Posterior cingulate gyrus (tissue), 11 donors: ENCODE data around the gene FMNL2.

Experiments
- DNase-seq, 10 donors: peaks; one replicate each; pipeline versions ENCODE4 v3.0.0 to v3.0.0-alpha.2; 2020 to 2021; ENCODE audit warnings: mixed read lengths in 3 of 10
- intact Hi-C: fragments of 100-400 bp; cut with DNase I; formaldehyde crosslinking; loops from one replicate; pipeline ENCODE4 v1.15.1; 2023

FMNL2 gene

DNA sequence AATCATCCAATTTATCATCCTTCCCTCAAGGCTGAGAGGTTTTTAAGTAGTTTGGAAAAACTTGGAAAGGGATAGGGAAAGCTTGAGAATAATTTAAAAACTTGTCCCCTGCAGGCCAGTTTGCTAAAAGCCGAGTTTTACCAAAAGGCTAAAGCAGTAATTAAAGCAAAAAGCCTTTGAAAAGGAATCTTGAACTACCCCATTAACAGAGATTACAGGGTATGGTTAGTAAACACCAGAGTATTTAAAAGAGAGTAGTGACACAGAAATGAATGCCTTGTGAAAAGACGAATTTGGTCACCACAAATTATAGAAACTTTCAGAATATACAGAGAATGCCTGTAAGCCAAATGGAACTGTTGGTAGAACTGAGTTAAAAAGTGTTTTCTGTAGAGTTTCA lies 85.0 kb downstream of the FMNL2 start:
- intact Hi-C loops: loop anchor here (5.0 kb wide), 1 partner anchor 83 kb away; the partner anchor contains the start of gene FMNL2

DNA sequence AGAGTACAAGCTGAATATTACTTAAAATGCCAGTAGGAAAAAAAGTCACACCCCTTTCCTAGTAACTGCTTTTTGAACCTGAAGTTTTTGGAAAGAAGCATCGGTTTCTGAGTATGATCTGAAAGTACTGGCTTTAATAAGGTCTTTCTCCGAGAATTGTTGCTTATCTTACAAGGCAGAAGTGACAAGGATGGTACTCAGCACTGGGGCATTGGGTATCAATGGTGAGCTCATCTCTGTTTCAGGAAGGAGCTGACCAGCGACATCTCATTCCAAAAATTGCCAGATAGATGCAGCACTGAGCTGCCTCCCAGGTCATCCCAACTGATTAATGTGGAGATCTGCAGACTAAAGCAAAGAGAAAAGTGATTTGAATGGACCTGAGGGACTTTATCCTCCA lies 85.4 kb downstream of the FMNL2 start:
- no peak for DNase-seq
- intact Hi-C loops: no loop called here

More for the DNA sequence above, 85.0 kb downstream of the FMNL2 start:
- DNase-seq: no peak

DNA sequence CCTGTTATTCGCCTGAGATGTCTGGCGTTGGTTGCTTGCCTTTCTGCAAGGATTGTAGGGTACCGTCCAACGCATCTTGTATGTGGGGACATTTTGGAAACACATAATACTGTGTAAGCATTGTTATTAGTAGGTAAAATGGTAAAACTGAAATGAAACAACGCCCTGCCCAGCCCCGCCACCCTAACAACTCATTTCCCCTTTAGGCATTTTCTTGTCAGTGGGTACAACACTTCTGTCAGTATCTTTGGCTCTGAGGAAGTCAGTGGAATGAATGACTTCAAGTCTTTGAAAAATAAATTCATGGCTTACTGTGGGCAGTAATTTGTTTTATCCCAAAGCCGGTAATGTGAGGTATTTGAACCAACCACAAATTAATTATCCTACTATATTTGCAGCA lies 86.0 kb downstream of the FMNL2 start:
- intact Hi-C loops: no loop called here
- DNase-seq: no peak

DNA sequence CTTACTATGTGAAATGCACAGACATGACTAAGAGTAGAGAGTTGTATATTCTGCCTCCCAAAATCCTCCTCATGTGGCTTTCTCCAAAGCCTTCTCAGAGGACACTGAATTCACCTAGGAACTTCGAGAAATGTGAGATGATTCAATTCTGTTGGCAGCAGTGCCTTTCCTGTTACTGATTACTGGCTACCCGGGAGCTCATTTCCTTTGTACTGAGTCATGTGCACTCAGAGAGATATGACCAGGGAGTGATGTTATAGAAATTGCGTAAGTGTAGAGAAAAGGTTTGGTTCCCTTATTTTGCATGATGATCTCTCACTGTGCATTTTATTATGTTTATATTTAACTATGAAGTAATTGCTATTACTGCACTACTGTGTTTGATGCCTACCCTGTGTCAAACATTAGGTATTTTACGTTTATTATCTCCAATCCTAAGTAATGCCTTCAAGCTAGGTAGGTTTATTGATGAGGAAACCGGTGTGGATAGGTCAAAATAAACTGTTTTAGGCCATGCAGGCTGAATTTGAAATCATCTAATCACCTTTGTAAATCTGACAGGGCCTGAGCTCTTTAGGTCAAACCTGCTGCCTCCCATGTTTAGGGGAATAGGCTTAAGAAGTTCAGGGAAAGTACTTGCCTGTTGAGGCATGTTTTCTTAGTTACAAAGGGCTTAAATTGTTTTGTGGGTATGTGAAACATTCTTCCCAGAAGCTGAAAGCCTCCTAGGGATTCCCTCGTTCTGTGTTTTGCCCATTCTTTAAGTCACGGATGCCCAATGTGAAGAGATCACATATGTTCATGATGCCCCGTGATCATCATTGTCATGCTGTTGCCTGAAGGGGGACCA lies 86.8 kb downstream of the FMNL2 start:
- no peak for DNase-seq
- intact Hi-C loops: no loop called here

DNA sequence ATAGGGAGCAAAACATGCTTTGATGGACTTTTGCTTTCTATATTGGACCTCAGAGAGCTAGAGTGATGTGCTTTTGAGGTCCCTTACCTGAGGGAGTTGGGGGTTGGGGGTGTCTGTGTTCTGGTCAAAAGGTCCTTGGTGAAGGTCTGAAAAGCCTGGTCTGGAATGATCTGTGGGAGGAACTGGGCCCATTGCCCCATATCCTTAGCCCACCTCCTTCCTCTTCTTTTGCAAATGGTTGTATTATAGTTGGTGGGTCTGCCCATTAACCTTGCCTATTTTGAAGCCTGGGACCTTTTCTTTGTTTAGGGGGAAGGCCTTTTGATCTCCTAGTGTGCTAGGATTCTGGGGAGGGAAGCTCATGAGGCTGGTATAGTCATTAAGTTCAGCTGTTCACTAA lies 88.7 kb downstream of the FMNL2 start:
- intact Hi-C loops: no loop called here

DNA sequence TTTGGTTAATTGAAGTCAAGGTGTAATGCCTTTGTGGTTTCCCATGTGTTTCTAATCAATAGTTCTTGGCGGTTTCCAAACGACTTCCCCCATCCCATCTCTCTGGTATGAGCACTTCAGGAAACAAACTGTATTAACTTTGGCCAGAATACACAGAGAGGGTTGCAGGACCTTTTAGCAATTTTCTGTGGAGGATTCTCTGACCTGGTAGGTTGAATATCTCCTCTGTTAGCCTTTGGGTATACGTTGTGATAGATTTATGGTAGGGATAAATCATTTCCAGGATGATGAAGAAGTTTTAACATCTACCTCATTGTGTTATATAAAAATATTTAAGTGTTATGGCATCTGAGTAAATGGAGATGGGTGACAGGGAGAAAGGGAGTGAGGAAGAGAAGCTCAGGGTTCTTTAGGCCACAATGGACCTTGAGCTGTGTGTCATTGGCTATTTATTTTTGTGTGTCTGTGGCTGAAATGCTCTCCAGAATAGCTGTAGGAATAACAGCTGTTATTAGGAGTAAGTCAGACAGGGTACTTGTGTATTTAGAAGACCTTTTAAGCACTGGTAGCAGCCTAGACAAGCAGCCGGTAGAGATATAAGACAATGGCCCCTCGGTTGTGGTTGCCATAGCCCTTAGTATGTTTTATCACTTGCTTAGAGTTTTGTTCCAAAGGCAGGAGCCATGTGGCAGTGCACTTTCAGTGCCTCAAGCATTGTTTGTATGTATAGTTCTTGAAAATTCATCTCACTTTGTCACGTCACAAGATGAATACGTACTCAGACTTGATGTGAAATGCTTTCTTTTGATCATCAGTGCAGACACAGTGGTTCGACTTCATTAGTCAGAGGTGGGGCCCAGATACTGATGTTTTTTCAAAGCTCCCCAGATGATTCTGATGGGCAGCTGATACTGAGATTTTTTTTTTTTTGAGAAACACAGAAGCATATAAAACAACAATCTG lies 91.1 kb downstream of the FMNL2 start:
- no peak for DNase-seq
- intact Hi-C loops: no loop called here

More for the DNA sequence above, 88.7 kb downstream of the FMNL2 start:
- DNase-seq: no peak

DNA sequence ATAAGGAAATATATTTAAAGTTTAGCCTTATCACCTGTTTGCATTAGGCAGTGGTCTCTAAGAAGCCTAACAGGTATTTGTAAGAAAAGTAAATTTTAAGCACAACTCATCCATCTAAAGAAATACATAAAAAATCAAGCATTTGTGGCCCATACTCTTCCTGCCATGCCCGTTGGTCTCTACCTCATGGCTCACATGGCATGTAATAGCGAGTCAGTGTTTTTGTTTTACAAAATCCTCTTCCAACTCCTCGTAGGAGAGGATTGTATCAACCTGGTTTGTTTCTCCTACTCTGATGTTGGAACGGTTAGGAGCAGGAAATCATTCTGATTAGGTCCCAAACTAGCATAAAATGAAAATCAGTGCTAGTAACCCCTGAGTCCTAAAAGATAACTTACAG lies 91.8 kb downstream of the FMNL2 start:
- no peak for DNase-seq
- intact Hi-C loops: no loop called here

DNA sequence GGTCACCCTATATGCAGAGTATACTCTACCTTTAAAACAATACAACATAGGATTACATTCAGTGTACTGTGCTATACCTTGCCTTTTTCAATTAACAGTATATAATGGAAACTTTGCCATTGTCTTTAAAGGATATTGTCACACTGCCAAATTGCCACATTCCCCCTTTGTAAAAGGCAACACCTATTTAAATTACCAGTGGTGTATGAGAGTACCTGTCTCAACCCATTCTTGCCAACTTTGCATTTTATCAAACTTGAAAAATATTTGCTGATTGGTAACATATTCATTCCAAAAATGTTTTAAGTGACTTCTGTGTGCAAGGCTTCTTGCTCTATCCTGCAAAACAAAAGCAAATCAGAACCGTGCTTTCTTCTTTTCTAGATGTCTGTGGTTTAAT lies 92.9 kb downstream of the FMNL2 start:
- no peak for DNase-seq
- intact Hi-C loops: no loop called here

DNA sequence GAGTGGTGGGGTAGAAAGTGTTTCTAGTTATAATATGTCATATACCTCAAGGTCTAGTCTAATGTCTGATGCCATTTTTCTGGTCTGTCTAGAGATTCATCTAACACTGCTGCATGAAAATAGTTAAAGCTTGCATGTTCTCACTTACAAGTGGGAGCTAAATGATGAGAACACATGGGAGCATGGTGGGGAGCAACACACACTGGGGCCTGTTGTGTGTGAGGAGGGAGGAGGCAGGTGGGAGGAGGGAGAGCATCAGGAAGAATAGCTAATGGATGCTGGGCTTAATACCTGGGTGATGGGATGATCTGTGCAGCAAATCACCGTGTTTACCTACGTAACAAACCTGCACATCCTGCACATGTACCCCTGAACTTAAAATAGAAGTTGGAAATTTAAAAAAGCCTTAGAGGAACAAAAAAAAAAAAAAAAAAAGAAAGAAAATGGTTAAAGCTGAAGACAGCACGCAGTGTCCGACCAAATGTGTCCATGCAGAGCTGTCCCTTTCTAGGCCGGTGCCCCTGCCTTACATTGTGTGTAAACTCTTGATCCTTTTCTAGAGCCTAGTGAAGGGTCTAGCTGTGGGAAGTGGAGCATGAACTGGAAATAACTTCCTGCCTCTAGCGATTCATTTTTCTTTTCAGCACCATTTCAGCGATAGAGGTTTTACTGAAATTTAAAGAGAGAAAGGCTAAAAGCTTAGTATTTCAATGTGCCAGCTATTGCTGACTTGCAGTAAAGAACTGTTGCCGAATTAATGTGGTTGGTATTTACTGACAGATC lies 94.0 kb downstream of the FMNL2 start:
- peak in 1 of 10 donors; percentile 84 for DNase-seq
- intact Hi-C loops: no loop called here

DNA sequence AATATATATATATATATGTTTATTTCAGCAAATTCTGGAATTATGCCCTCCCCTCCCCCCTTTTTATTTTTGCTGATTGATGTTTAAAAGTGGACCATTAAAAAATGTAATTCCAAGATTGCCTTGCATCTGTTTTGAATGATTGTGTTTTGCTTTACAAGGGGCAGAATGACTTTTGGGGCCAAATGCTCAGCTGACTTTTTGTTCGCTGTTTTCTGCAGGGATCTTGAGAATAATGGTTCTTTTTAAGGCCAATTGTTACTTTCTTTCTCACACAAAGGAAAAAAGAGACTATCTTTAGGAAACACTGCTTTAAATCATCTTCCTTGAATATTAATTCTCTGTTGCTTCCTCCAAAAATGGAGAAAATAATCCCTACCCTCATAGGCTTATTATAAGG lies 95.9 kb downstream of the FMNL2 start:
- intact Hi-C loops: no loop called here
- DNase-seq: no peak

DNA sequence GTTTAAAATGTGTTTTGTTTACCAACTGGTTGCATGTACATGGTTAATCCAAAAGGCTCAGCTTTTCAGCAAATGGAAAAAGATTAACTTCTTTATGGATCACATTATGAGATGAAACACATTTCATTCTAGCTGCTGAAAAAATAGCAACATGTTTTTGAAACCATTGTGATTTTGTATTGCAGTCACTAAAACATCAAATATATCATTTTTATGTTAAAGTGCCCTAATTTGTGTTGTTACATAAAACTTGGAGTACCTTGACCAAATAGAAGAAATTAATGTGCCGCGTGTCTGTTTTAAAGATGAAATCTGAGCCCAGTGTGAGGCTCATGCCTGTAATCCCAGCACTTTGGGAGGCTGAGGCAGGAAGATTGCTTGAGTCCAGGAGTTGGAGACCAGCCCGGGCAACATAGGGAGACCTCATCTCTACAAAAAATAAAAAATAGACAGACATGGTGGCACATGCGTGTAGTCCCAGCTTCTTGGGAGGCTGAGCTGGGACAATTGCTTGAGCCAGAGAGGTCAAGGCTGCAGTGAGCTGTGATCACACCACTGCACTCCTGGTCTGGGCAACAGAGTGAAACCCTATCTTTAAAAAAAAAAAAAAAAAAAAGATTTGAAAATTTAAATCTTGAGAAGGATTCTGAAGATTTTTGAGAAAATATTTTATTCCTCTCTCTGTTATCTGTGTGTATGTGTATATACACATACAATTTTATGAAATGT lies 96.6 kb downstream of the FMNL2 start:
- intact Hi-C loops: no loop called here
- DNase-seq: no peak

DNA sequence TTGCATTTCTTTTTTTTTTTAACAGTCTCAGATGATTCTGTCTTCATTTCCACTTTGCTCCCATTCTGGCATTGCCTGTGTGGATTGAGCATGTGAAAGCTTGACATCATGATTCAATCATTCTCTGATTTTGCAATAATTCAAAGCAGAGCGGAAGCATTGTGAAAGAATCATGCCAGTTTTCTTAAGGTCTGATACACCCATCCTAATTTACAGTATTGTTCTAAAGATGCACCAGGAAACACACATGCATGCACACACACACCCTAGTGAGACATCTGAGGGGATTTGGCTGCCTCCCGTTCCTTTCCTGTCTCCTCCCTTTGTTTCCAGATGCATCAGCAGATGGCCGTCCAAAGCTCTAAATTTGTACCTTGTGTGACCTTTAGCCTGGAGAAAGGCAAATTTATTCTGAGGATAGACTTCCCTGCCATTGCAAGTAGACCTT lies 97.3 kb downstream of the FMNL2 start:
- intact Hi-C loops: no loop called here
- DNase-seq: no peak

DNA sequence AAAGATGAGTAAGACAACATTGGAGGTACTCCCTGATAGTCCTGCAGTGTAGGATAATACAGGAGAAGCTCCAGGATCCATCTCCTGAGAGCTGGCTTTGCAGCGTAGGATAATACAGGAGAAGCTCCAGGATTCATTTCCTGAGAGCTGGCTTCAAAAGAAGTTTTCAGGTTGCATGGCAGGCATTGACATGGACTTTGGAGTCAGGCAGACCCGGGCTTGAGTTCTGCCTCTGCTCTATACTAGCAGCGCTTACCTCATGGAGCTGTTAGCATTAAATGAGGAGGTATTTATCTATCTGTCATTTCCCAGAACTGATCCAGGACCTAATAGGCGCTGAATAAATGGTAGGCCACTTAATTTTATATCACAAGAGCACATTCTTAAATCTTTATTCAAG lies 97.8 kb downstream of the FMNL2 start:
- intact Hi-C loops: no loop called here
- no peak for DNase-seq

DNA sequence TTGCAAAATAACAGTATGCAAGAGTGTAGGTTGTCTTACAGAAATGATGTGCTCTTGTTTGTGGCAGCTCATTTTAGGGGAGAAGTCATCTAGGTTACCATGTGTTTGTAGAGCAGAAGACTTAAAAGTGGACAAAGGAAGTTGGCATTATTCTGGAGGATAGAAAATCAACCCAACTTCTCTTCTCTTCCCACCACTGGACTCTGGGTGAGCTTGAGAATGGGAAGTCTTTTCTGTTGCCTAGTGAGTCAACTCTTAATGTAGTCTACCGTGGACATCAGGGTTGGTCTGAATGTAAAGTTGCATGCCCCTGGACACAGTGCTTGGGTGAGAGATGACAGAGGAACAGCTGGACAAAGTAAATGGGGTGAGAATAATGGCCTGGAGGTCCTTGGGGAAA lies 98.3 kb downstream of the FMNL2 start:
- no peak for DNase-seq
- intact Hi-C loops: no loop called here

DNA sequence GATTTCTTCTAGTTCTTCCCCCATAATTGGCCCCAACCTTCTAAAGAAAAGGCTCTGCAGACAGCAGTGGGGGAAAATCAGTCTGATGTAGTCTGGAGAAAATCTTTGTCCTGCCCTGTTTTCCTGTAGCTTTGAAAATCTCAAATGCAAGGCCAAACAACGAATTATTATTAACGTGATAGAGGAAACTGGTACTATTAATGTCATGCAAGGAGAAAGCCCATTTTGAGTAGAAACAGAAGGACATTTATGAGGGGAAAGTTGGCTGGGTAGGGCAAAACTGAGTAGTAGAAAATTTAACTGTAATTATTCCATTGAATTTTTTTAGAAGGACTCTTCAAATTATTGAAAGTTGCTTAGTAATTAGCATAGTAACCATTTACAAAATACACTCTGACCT lies 98.8 kb downstream of the FMNL2 start:
- intact Hi-C loops: no loop called here
- no peak for DNase-seq

DNA sequence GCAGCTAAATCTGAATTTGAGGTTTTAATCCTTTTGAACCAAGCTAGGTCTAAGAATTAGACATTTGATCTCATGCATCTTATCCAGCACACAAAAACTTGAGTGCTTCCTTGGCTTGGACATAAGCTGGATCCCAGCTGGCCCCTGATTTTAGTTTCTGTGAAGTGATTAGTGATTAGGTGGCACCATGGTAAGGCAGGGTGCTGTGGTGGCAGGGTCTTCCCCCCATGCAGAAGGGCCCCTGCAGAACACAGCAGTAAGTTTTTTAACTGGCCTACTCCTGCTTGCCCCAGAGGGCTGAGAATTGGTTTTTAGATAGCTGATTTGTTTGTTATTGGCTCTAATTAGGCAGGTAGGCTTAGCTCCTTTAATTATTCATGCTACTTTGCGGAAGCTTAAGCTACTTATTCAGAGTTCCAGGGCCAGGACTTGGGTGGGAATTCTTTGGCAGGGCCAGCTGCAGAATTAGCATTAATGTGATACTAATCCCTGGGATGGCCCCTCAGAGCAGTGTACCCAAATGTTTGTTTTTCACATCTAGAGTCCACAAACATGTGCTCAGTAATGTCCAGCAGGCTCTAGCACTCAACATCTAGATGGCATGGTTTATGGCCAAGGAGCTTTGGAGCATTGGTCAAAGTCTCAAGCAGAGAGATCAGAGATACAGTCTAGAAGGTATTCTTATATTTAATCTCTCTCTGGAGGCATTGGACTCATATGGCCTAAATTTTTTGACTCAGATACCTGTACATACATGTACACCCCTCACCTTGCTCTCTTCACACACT lies 99.6 kb downstream of the FMNL2 start:
- intact Hi-C loops: no loop called here
- DNase-seq: no peak

DNA sequence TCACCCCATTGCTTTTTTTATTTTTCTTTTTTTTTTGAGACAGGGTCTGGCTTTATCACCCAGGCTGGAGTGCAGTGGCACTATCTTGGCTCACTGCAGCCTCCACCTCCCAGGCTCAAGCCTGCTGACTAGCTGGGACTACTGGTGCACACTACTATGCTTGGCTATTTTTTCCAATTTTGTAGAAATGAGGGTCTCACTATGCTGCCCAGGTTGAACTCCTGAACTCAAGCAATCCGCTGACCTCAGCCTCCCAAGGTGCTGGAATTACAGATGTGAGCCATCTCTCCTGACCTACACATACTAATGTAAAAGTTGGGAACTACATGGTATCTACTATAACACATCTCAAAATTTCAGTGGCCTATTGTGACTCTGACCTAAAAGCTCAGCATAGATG lies 101.2 kb downstream of the FMNL2 start:
- no peak for DNase-seq
- intact Hi-C loops: no loop called here

DNA sequence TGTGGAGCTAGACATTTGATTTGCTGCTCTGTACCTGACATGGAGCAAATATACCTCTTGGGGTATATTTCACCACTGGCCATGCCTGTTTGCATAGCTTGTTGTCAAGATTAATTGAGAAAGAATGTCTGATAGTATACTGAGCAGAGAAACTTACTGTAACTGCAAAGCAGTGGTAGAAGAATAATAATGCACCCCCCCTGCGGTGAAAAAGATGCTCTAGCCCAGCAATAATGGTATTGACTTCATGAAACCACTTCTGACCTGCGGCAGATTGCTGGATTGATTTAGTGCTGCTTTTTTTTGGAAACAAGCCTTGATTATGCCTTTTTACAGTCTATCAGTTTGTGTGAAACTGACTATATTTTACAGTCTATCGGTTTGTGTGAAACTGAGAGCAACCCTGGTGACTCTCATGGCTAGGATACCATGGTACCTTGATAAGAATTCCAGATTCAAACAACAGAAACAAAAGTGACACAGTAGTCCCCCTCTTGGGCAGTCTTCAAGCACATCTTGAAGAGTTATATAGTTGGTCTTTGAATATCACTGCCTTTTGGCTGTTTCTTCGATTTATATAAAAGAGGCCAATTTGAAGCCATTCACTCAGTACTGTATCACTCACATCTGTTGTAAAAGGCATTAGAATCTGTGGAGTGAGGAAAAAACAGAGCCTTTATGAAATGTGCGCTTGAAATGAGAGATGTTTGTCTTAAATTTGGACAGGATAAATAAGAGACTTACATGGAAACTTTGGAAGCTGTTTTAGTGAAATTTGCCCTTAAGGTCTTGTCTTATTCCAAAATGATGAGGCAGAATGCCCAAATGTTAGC lies 102.5 kb downstream of the FMNL2 start:
- DNase-seq: no peak
- intact Hi-C loops: no loop called here
